G401 (cell line): ENCODE measurements around the gene THRB. TPM values are rescaled to one million over a fixed set of nuclear protein-coding genes. Genes with fewer than 3 reads are reported as not detected.

Experiments
- DNase-seq: peaks from one replicate; pipeline ENCODE4 v3.0.0-alpha.2; 2015; ENCODE audit warnings: low spot score
- in situ Hi-C: cut with HindIII; loops from 2 replicates; pipeline ENCODE4 v1.10.0; 2016; ENCODE audit warnings: low sequenced_read_pairs, mixed read lengths
- total RNA-seq: library from RNA; depleted of rRNA; stranded (reverse); fragments of >200 nt; shearing (Covaris generic); gene quantifications from 2 replicates; pipeline ENCODE4 v1.2.3, GENCODE V29; 2014

Gene THRB
- total RNA-seq, 1 experiment from 2014 or later: not detected

GRCh38 chr3:24495326-24495994 lies 810 bp upstream of the THRB start:
- in situ Hi-C loops: no loop called here
- no peak for DNase-seq

GRCh38 chr3:24493746-24494617 lies 668 bp downstream of the THRB start:
- DNase-seq: peak; percentile 10

GRCh38 chr3:24492971-24493551 lies 1.6 kb downstream of the THRB start:
- no peak for DNase-seq
- in situ Hi-C loops: no loop called here

More at GRCh38 chr3:24493746-24494617, 668 bp downstream of the THRB start:
- in situ Hi-C loops: no loop called here

DNA sequence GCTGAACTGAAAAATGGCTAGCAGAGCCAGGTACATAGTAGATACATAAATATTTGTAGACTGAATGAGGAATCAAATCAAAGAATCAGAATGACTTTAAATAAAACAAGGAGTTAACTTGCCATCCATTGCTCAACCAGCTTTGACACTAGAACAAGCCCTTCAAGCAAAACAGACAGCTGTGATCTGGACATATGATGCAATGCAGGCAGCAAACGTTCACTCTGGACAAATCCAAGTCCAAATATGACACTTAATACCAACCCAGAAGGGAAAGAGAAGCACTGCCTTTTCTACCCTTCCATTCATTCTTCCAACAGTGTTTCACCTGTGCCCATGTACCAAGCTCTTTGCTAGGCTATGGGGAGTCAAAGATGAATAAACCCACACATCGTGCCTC lies 4.5 kb downstream of the THRB start:
- in situ Hi-C loops: no loop called here
- no peak for DNase-seq

- in situ Hi-C loops: no loop called here
- peak; percentile 5 for DNase-seq
Observed at GRCh38 chr3:24487325-24488262, 7.1 kb downstream of the THRB start.

- DNase-seq: no peak
- in situ Hi-C loops: no loop called here
Observed at GRCh38 chr3:24485511-24485910, 9.1 kb downstream of the THRB start.

GRCh38 chr3:24483873-24484272 lies 10.8 kb downstream of the THRB start:
- DNase-seq: no peak
- in situ Hi-C loops: no loop called here

DNA sequence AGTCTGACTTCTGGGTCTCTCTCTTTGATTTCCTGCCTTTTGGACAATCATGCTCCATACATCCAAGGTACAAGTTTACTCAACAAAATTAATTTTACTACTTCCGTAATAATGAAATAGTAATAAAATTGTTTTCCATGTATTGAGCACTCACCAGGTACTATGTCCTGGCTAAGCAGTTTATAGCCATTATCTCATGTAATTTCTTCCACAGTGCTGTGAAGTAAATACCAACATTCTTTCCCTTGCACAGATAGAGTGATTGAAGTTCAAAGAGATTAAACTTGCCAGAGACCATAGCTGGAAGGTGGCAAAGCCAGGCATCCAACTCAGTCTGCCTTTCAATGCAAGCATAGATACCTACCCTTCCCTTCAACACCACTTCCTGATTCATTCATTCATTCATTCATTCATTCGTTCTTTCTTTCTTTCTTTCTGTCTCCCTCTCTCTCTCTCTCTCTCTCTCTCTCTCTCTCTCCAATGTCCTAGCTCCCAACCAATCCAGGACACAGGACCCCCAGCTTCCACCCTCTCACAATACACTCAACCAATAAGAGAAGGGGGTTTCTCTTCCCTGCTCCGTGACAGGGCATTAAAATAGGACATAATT lies 12.4 kb downstream of the THRB start:
- DNase-seq: no peak
- in situ Hi-C loops: no loop called here

- no peak for DNase-seq
- in situ Hi-C loops: no loop called here
Observed at GRCh38 chr3:24481193-24481592, 13.5 kb downstream of the THRB start.

DNA sequence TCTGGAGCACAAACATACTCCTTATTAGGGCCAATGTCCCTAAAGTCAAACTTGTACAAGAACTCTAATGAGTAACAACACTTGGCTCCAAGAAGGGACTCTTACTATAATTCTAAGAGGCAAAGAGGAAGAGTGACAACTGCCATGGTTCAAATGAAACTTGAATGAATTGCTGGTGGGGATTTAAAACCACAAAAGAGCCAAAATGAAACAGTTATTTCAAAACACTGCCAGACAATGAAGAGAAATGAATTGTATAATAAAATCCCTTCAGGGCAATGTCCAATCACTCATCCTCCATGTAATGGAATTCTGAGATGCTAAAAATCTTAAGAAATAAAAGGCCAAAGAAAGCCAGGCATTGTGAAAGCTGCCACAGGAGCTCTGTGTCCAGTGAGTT lies 14.2 kb downstream of the THRB start:
- in situ Hi-C loops: no loop called here
- DNase-seq: no peak

DNA sequence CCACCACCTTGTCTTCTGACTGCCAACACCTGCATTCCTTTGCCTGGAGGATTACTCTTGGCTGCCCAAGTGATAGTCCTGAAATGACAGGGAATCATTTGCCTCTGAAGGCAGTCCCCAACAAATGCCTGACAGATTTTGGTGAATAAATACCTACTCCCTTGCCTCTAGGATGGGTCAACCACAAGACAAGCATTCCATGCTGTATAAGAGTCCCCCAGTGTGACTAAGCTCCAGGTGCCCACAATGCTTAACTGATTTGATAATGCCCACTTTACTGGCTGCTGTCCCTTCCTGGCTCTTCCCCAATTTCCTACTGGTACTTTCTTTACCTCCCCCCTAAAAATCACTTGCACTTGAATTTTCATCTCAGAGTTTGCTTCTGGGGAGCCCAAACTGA lies 14.8 kb downstream of the THRB start:
- in situ Hi-C loops: no loop called here
- DNase-seq: no peak

DNA sequence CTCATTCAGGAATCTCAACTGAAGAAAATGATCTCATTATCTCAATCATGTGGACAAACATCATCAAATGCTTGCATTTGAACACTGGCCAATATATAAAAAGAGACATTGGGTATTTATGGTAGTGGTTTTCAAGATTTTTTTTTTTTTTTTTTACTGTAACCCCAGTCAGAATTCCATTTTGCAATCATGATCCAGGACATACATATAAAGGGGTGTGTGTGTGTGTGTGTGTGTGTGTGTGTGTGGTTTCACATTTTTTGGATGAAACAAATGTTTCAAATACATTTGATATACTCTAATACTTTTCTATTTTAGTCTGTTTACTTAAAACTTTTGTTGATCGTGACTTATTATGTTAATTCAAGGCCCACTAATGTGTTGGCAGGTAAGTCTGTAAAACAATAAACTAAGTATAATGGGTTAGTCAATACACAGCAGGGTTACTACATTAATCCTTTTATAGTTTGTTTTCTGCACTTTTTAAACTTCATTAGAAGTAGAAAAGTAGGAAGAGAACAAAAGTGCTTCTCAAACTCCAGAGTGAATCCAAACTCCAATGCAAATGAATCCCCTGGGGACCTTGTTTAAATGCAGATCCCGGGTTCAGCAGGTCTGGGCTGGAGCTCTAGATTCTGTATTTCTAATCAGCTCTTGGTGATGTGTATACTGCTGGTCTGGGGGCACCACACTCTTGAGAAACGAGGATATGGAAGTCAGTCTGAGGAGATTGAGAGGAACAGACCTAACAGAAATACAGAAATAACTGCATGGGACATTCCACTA lies 17.6 kb downstream of the THRB start:
- no peak for DNase-seq
- in situ Hi-C loops: no loop called here

GRCh38 chr3:24475925-24476324 lies 18.7 kb downstream of the THRB start:
- in situ Hi-C loops: no loop called here
- no peak for DNase-seq

DNA sequence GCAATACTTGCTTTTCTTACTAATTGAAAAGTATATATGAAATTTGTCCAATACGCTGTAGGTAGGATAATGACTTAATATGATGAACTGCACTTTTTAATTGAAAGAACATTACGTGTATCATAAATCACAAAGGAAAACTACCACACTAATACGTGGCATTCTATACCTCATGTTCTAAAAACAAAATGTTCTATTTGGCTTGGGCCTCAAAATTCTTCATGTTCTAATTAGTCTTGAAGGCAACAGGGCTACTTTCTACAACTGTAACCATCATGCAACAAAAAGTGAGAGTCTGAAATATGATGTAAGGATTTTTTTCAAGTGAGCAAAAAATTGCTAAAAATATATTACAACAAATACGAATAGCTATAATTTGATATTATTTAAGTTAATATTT lies 19.8 kb downstream of the THRB start:
- DNase-seq: no peak
- in situ Hi-C loops: no loop called here

DNA sequence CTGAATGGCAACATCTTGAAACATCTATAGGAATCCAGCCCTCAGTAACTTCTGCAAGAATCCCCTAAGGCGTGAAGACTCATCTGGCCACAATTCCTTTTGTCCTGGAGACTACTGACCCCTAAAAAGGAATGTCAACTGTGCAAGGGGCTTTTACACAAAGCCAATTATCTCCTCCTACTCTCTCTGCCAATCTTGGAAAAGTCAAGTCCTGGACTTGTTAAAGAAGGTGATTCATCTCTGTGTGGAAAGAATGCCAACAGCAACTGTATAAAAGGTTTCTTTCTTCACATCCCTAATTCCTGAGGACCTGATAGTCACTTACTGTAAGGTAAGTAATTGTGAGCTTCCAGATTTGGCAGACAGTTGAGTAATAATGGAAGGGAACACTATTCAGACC lies 22.3 kb downstream of the THRB start:
- in situ Hi-C loops: no loop called here
- no peak for DNase-seq

DNA sequence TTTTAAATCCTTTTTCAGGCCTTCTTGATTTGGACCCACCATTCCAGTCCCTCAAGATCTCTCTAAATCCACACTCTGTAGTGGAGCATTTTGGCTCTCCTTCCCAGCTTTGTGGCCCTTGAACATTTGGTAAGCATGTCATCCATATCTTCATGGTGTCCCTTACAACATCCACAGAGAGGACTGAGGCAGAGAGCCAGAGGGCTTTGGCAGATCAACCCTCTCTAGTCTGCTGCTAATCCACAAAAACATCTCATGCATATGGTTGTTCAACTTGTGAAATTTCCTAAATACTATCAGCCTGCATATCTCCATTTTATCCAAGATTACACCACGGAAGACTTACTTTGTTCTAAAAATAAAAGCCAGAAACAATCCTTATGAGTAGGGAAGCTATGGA lies 23.2 kb downstream of the THRB start:
- no peak for DNase-seq
- in situ Hi-C loops: no loop called here

- in situ Hi-C loops: no loop called here
- DNase-seq: no peak
Observed at GRCh38 chr3:24470277-24470676, 24.4 kb downstream of the THRB start.

GRCh38 chr3:24464389-24464788 lies 30.3 kb downstream of the THRB start:
- DNase-seq: no peak
- in situ Hi-C loops: no loop called here
